Astrocyte (in vitro differentiated cells and primary cell): ENCODE data around the gene PCDH8. TPM values are rescaled to one million over a fixed set of nuclear protein-coding genes. Genes with fewer than 3 reads are reported as not detected.
"Not testable (repeated sequence)": the region's sequence is repeated elsewhere in the genome, so short reads cannot be mapped to it uniquely, and the experiment has no call there.

Experiments
- DNase-seq: peaks from one replicate; pipeline ENCODE4 v3.0.0-alpha.2; 2010; ENCODE audit warnings: low read depth
- FAIRE-seq: peaks from 2 replicates; lab custom pipeline; 2011; peaks lifted over from hg19 to GRCh38; lab: Jason Lieb, UNC
- H2AFZ ChIP-seq: 2 replicates; pipeline ENCODE4 v1.6.0; 2012; ENCODE audit warnings: low read depth, low read length, inconsistent platforms
- H3K27ac ChIP-seq: 2 replicates; pipeline ENCODE4 v1.5.1; 2011; ENCODE audit warnings: low read depth, low read length, inconsistent platforms
- H3K27me3 ChIP-seq: 2 replicates; pipeline ENCODE4 v1.6.0; 2011; ENCODE audit warnings: low read length, inconsistent platforms; ENCODE audit not compliant: insufficient read depth
- H3K36me3 ChIP-seq: 2 replicates; pipeline ENCODE4 v1.5.1; 2011; ENCODE audit warnings: low read length, inconsistent platforms; ENCODE audit not compliant: insufficient read depth
- H3K4me1 ChIP-seq: 2 replicates; pipeline ENCODE4 v1.5.1; 2011; ENCODE audit warnings: low read length, inconsistent platforms; ENCODE audit not compliant: insufficient read depth
- H3K4me2 ChIP-seq: 2 replicates; pipeline ENCODE4 v1.6.0; 2012; ENCODE audit warnings: low read length, inconsistent platforms
- H3K4me3 ChIP-seq: 2 replicates; pipeline ENCODE4 v1.5.1; 2011; ENCODE audit warnings: low read depth, mild to moderate bottlenecking, low read length, inconsistent platforms; ENCODE audit not compliant: insufficient read depth
- H3K79me2 ChIP-seq: 2 replicates; pipeline ENCODE4 v1.6.0; 2012; ENCODE audit warnings: mild to moderate bottlenecking, low read length, inconsistent platforms; ENCODE audit not compliant: insufficient read depth
- H3K9ac ChIP-seq: 2 replicates; pipeline ENCODE4 v1.6.0; 2012; ENCODE audit warnings: mild to moderate bottlenecking, low read length, inconsistent platforms
- H3K9me3 ChIP-seq: 2 replicates; pipeline ENCODE4 v1.5.1; 2012; ENCODE audit warnings: low read depth, mild to moderate bottlenecking, low read length, inconsistent platforms; ENCODE audit not compliant: insufficient read depth
- H4K20me1 ChIP-seq: 2 replicates; pipeline ENCODE4 v1.6.0; 2012; ENCODE audit warnings: low read length, inconsistent platforms; ENCODE audit not compliant: insufficient read depth
- H3K27ac Mint-ChIP-seq: one replicate; pipeline ENCODE4 v1.8.0; 2021; ENCODE audit warnings: mild to moderate bottlenecking, mixed read lengths; ENCODE audit not compliant: unreplicated experiment
- H3K27me3 Mint-ChIP-seq: one replicate; pipeline ENCODE4 v1.8.0; 2021; ENCODE audit warnings: low read depth, mixed read lengths; ENCODE audit not compliant: unreplicated experiment
- H3K36me3 Mint-ChIP-seq: one replicate; pipeline ENCODE4 v1.8.0; 2021; ENCODE audit warnings: low read depth, mixed read lengths; ENCODE audit not compliant: unreplicated experiment
- H3K4me1 Mint-ChIP-seq: one replicate; pipeline ENCODE4 v1.8.0; 2021; ENCODE audit warnings: low read depth, mixed read lengths; ENCODE audit not compliant: unreplicated experiment
- H3K4me3 Mint-ChIP-seq: one replicate; pipeline ENCODE4 v1.8.0; 2021; ENCODE audit warnings: mild to moderate bottlenecking, moderate library complexity, mixed read lengths; ENCODE audit not compliant: unreplicated experiment
- H3K9me3 Mint-ChIP-seq: one replicate; pipeline ENCODE4 v1.8.0; 2021; ENCODE audit warnings: mild to moderate bottlenecking, mixed read lengths; ENCODE audit not compliant: unreplicated experiment
- CTCF ChIP-seq: IDR thresholded peaks from 2 replicates; pipeline ENCODE4 v1.5.1; 2011; ENCODE audit warnings: low read depth, mild to moderate bottlenecking, inconsistent platforms, low read length, moderate library complexity; ENCODE audit not compliant: insufficient read depth
- EZH2 ChIP-seq: IDR thresholded peaks from 2 replicates; pipeline ENCODE4 v1.6.1; 2012; ENCODE audit warnings: mild to moderate bottlenecking, low read length, inconsistent platforms; ENCODE audit not compliant: insufficient read depth
- total RNA-seq: library from RNA; stranded (reverse); gene quantifications from 2 replicates; pipeline ENCODE4 v1.2.1, GENCODE V29; 2021

Gene PCDH8
- total RNA-seq, 1 donor from 2014 or later = 1.9 TPM

GRCh38 chr13:52830946-52831345, 17.5 kb downstream of the PCDH8 start:
- Histone ChIP-seq H3K27ac (no peak overlapping the region), H3K27me3 (no peaks in the 10 kb centered on the region), H3K9ac (no peak overlapping the region), H2AFZ (no peak overlapping the region), H4K20me1 (no peaks in the 10 kb centered on the region), H3K4me3 (no peak overlapping the region), H3K4me1 (no peaks in the 10 kb centered on the region), H3K79me2 (no peaks in the 10 kb centered on the region), H3K9me3 (no peaks in the 10 kb centered on the region), H3K36me3 (no peaks in the 10 kb centered on the region), H3K4me2 (peak overlapping the region; percentile 43)
- peaks cover 7% of the 10 kb centered on the region for H3K27me3 Mint-ChIP-seq
- H3K27ac Mint-ChIP-seq = peak overlapping the region; percentile 70
- DNase-seq (peak; percentile 42), FAIRE-seq (no peak)
- no peak for TF ChIP-seq CTCF
- no peak for TF ChIP-seq EZH2
- H3K9me3 Mint-ChIP-seq = no peaks in the 10 kb centered on the region
- no peak overlapping the region for H3K4me3 Mint-ChIP-seq
- H3K4me1 Mint-ChIP-seq = peaks cover 7% of the 10 kb centered on the region
- no peaks in the 10 kb centered on the region for H3K36me3 Mint-ChIP-seq

- H3K36me3 ChIP-seq = no peaks in the 10 kb centered on the region
- no peak overlapping the region for H2AFZ ChIP-seq
- peaks cover 7% of the 10 kb centered on the region for H3K4me1 Mint-ChIP-seq
- H3K9me3 ChIP-seq = no peaks in the 10 kb centered on the region
- H3K36me3 Mint-ChIP-seq = no peaks in the 10 kb centered on the region
- H3K4me2 ChIP-seq = no peak overlapping the region
- H3K27ac Mint-ChIP-seq = no peak overlapping the region
- DNase-seq (no peak), FAIRE-seq (no peak)
- no peaks in the 10 kb centered on the region for H4K20me1 ChIP-seq
- no peaks in the 10 kb centered on the region for H3K9me3 Mint-ChIP-seq
- H3K4me3 ChIP-seq = no peak overlapping the region
- no peaks in the 10 kb centered on the region for H3K27me3 ChIP-seq
- H3K79me2 ChIP-seq = no peaks in the 10 kb centered on the region
- no peak overlapping the region for H3K9ac ChIP-seq
- TF ChIP-seq EZH2 (no peak), CTCF (no peak)
- no peaks in the 10 kb centered on the region for H3K4me1 ChIP-seq
- H3K27me3 Mint-ChIP-seq = peaks cover 5% of the 10 kb centered on the region
- no peak overlapping the region for H3K27ac ChIP-seq
- no peak overlapping the region for H3K4me3 Mint-ChIP-seq
Measured at GRCh38 chr13:52827839-52828238, 20.6 kb downstream of the PCDH8 start.

- H3K4me1 Mint-ChIP-seq, H3K4me2 ChIP-seq, H3K4me3 Mint-ChIP-seq, H3K9ac ChIP-seq, DNase-seq, H3K36me3 Mint-ChIP-seq, H3K4me1 ChIP-seq, H3K27me3 Mint-ChIP-seq, H3K27ac ChIP-seq, H3K36me3 ChIP-seq, FAIRE-seq, H3K79me2 ChIP-seq, H2AFZ ChIP-seq, H3K9me3 Mint-ChIP-seq, H3K27me3 ChIP-seq, H3K9me3 ChIP-seq, H3K4me3 ChIP-seq, H4K20me1 ChIP-seq, H3K27ac Mint-ChIP-seq: not testable (repeated sequence)
Measured at GRCh38 chr13:52817886-52818285, 30.6 kb downstream of the PCDH8 start.
